Lung microvascular endothelial cell (primary cell): ENCODE results near the gene SNX27. TPM values are rescaled to one million over a fixed set of nuclear protein-coding genes. Genes with fewer than 3 reads are reported as not detected.
"Not testable (repeated sequence)": the region's sequence is repeated elsewhere in the genome, so short reads cannot be mapped to it uniquely, and the experiment has no call there.

ENCODE experiments used
- DNase-seq, 2 donors: peaks; one replicate each; pipeline versions ENCODE4 v3.0.0 to v3.0.0-alpha.2; 2010; ENCODE audit warnings: low read depth in 2 of 2
- total RNA-seq: library from RNA; depleted of rRNA; stranded (reverse); fragments of >200 nt; gene quantifications from 2 replicates; pipeline ENCODE4 v1.2.1, GENCODE V29; 2014

Gene SNX27
- total RNA-seq, 1 donor from 2014 or later: 13.5 TPM

GRCh38 chr1:151638812-151639211, 27.0 kb downstream of the SNX27 start:
- no peak for DNase-seq

GRCh38 chr1:151639466-151639865, 27.6 kb downstream of the SNX27 start:
- DNase-seq: peak; percentile 46 to 80

DNA sequence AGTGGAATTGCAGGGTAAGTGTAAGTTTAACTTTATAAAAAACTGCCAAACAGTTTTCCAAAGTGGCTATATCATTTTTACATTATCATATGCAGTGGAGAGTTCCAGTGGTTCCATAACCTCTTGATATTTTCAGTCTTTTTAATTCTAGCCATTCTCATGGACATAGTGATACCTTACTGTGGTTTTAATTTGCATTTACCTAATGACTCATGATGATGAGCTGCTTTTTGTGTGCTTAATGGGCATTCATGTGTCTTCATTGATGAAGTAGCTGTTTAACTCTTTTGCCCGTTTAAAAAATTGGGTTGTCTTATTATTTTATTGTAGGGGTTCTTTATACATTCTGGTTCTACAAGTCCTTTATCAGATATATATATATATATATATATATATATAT, 29.4 kb downstream of the SNX27 start:
- DNase-seq: no peak

- DNase-seq: not testable (repeated sequence)
Measured at GRCh38 chr1:151643085-151643484, 31.2 kb downstream of the SNX27 start.

DNA sequence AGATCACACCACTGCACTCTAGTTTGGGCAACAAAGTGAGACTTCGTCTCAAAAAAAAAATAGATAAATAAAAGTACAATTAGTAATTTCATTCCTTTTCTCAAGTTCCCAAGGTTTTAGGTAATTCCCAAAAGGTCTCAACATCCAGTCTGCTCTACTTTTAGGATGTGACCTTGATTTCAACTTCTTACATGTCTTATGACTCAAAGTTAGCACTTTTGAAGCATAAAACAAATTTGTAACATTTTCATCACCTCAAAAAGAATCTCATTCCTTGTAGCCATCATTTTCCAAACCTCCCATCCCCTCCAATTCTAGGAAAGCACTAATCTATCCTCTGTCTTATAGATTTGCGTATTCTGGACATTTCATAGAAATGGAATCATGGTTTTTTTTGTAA, 32.2 kb downstream of the SNX27 start:
- DNase-seq: no peak

- no peak for DNase-seq
Measured at GRCh38 chr1:151653397-151653796, 41.5 kb downstream of the SNX27 start.

DNA sequence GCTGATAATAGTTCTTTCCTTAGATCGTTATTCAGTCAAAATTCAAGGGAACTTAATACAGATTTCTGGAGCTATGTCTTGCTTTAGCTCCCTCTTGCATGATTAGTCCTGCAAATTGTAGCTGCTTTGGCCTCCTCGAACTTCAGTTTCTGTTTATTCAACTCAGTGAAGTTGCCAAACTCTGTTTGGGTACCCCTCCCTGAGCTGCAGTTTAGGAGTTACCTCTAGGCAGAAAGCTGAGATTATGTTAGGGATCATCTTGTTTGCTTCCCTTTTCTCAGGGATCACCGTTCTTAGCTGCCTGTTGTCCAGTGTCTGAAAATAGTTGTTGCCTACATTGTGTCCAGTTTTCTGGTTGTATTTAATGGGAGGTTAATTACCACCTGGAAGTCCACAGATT, 43.5 kb downstream of the SNX27 start:
- DNase-seq: no peak

GRCh38 chr1:151661751-151662150, 49.9 kb downstream of the SNX27 start:
- peak in 1 of 2 donors; percentile 55 for DNase-seq

DNA sequence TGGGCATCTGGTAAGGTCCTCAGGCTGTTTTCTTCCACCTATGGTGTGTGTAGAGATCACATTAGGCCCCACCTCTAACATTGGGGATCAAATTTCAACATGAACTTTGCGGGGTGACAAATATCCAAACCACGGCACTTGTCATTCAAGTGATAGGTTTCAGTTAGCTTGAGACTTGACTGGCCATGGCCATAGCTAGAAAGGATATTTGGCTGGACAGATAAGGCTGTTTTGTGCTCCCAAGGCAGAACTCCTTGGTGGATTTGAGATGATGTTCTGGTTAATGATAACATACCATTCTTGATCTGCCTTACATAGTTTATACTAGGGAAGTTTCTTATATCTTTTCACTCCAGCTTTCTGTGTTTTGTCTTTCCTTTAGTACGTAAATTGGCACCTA, 56.2 kb downstream of the SNX27 start:
- no peak for DNase-seq

GRCh38 chr1:151670036-151670675, 58.3 kb downstream of the SNX27 start:
- not testable (repeated sequence) for DNase-seq

- DNase-seq: no peak
Measured at GRCh38 chr1:151673407-151673806, 61.6 kb downstream of the SNX27 start.

- DNase-seq: peak in 1 of 2 donors; percentile 43
Measured at GRCh38 chr1:151680391-151680790, 68.5 kb downstream of the SNX27 start.

DNA sequence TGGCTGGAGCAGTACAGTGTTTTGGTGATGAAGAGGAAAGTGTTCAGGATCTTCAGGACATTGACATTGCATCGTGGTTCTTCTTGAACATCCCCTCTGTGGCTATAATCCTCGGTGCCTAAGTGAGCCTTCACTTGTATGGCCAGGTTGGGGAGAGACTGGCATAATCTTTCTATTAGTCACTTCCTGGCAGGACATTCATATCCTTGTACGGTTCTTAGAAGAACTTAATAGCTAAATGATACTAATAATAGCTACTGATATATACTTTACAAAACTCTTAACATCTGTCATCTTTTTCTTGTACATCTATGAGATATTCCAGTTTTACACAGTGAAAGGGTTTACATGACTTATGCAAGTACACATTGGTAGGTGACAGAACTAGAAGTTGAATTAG, 69.0 kb downstream of the SNX27 start:
- peak in 1 of 2 donors; percentile 91 for DNase-seq

DNA sequence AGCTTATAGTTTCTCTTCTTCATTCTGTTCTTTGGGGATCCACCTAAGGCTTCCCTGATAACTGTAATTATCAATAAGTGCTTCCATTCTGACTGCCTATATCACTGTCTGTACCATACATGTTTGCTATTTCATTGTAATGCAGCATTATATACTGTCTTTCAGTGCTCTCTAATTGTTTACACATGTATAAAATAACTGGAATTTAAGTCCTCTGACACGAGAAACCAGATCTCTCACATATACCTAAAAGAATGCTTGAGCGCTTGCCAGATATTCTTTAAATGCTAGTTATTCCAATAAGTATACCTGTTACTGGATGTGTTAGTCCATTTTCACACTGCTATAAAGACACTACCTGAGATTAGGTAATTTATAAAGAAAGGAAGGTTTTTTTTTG, 70.1 kb downstream of the SNX27 start:
- no peak for DNase-seq

DNA sequence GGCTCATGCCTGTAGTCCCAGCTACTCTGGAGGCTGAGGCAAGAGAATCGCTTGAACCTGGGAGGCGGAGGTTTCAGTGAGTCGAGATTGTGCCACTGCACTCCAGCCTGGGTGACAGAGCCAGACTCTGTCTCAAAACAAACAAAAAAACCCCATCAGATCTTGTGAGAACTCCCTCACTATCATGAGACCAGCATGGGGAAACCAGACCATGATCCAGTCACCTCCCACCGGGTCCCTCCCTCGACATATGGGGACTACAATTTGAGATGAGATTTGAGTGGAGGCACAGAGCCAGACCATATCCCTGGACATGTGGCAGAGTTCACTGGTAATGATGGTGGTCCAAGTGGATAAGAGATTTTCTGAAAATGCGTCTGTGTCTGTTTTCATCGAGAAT, 71.1 kb downstream of the SNX27 start:
- DNase-seq: not testable (repeated sequence)

DNA sequence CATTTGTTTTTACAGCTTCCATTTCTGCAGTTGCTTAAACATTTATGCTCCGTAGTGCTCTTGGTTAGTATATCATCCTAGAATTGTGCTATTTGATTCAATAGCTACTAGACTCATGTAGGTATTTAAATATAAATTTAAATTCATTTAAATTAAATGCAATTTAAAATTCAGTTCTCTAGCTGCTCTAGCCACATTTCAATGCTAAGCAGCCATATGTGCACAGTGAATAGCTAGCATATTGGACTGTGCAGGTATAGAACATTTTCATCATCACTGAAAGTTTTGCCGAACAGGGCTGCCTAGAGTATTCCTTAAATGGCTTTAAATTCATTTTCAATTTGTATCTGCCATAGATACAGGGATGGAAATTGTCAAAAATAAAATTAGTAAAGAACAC, 72.3 kb downstream of the SNX27 start:
- DNase-seq: no peak

GRCh38 chr1:151686561-151686960, 74.7 kb downstream of the SNX27 start:
- no peak for DNase-seq

GRCh38 chr1:151689494-151689893, 77.6 kb downstream of the SNX27 start:
- DNase-seq: no peak

DNA sequence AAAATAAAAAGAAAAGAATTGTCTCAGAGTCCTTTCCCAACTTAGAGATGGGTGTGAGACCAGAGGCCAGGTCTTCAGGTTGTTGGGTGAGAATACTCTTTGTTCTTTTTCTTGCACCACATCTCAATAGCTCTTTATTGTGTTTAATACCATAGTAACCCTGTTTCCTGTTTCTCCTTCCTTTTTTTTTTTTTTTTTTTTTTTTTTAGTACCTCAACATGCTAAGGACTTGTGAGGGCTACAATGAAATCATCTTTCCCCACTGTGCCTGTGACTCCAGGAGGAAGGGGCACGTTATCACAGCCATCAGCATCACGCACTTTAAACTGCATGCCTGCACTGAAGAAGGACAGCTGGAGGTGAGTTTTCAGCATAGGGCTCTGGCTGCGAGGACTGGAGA, 80.4 kb downstream of the SNX27 start:
- DNase-seq: peak in 1 of 2 donors; percentile 14

DNA sequence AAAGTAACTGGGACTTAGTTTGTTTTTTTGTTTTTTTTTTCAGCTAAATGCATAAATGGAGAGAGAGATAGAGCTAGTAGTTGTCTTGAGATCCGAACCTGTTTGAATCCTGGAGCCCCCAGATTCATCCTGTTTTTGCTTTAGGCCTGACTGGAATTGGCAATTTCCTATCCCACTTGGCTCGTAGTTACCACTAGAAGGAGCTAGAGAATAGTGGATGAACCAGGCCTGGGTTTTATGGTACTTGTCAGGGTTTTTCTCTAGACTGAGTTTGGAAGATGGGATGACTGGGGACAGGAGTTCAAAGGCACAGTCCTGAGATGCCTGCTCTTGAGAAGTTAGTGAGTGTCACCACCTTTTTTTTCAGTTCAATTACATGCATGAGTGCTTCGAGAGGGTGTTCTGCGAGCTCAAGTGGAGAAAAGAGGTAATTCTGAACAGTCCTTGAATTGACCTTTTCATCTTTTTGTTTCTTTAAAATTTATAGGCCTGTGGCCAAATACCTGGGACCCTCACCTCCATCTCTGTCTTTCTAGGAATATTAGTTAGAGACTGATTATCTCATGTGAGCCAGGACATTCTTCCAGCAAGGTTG, 81.3 kb downstream of the SNX27 start:
- peak; percentile 58 to 70 for DNase-seq

DNA sequence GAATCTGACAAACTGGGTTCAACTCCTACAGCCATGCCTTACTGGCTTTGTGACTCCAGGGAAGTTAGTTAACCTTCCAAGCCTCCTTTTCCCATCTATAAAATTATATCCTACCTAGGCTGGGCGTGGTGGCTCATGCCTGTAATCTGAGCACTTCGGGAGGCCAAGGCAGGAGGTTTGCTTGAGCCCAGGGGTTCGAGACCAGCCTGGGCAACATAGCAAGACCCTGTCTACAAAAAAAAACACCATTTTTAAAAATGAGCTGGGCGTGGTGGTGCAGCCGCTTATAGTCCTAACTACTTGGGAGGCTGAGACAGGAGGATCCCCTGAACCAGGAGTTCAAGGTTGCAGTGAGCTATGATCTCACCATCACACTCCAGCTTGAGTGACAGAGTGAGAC, 89.7 kb downstream of the SNX27 start:
- DNase-seq: no peak

DNA sequence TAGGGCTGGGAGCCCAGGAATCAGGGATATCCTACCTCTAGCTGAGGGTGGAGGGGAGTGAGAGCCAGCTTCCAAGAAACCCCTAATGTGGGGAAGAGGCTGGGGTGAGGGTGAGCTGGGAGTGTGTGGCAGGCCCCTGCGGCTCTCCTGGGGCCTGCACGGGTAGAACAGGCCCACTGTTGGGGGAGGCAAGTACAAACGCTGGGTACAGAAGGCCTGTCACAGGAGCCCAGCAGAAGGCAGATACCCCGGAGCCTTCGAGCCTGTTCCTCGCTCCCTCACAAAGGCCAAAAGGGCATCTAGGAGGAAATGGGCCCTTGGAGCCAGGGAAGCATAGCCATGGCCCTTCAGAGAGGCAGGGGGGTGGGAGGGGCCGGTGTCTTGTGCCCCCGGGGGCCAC, 91.1 kb downstream of the SNX27 start:
- DNase-seq: no peak

GRCh38 chr1:151703813-151704212, 92.0 kb downstream of the SNX27 start:
- no peak for DNase-seq

GRCh38 chr1:151704246-151704645, 92.4 kb downstream of the SNX27 start:
- no peak for DNase-seq
